ENCODE data around the gene TIMM23B.
"Not testable (repeated sequence)": the region's sequence is repeated elsewhere in the genome, so short reads cannot be mapped to it uniquely, and the experiment has no call there.

Gene TIMM23B

GRCh38 chr10:49987207-49987606 lies 45.4 kb downstream of the TIMM23B start:
- not testable (repeated sequence) for DNase-seq

- not testable (repeated sequence) for DNase-seq
Observed at GRCh38 chr10:49988376-49988775, 46.5 kb downstream of the TIMM23B start, which contains the start of gene AGAP6. Gene AGAP6, plus strand, starts transcription at chr10:49988406. Its CDS starts 310 bp downstream, at chr10:49988716.

- DNase-seq: not testable (repeated sequence)
Observed at GRCh38 chr10:49995321-49995720, 53.5 kb downstream of the TIMM23B start.

GRCh38 chr10:50014024-50014423 lies 72.2 kb downstream of the TIMM23B start:
- not testable (repeated sequence) for DNase-seq

GRCh38 chr10:50015596-50016220 lies 73.9 kb downstream of the TIMM23B start:
- not testable (repeated sequence) for DNase-seq

GRCh38 chr10:50016926-50017325 lies 75.1 kb downstream of the TIMM23B start:
- DNase-seq: not testable (repeated sequence)

GRCh38 chr10:50017646-50018045 lies 75.8 kb downstream of the TIMM23B start:
- DNase-seq: not testable (repeated sequence)

- DNase-seq: not testable (repeated sequence)
Observed at GRCh38 chr10:50019279-50019678, 77.4 kb downstream of the TIMM23B start.

- not testable (repeated sequence) for DNase-seq
Observed at GRCh38 chr10:50020451-50021024, 78.7 kb downstream of the TIMM23B start.

GRCh38 chr10:50021646-50022045 lies 79.8 kb downstream of the TIMM23B start:
- DNase-seq: no peak

Data from CD4-positive, alpha-beta T cell treated with Interleukin-12 subunit alpha and Interleukin-12 subunit beta, for 1 hour (primary cell).